Calu3 (cell line): ENCODE data around the gene TMEM72. TPM values are rescaled to one million over a fixed set of nuclear protein-coding genes. Genes with fewer than 3 reads are reported as not detected.
"Not testable (repeated sequence)": the region's sequence is repeated elsewhere in the genome, so short reads cannot be mapped to it uniquely, and the experiment has no call there.

Experiments used
- BruUV-seq: library from RNA; stranded (reverse); fragments of 400-500 nt; replicated peaks from 2 replicates; lab custom pipeline; 2021; lab: Mats Ljungman, UMichigan
- CTCF ChIA-PET: fragments of 300-600 bp; sonication (Branson Sonifier 250); formaldehyde crosslinking; loops from one replicate; lab custom pipeline; 2022; ENCODE audit warnings: antibody characterized with exemption; lab: Charles Lee
- DNase-seq: peaks from one replicate; pipeline ENCODE4 v3.0.0; 2022
- H3K27ac Mint-ChIP-seq: one replicate; pipeline ENCODE4 v1.8.0; 2022; ENCODE audit warnings: mixed read lengths; ENCODE audit not compliant: unreplicated experiment
- H3K27me3 Mint-ChIP-seq: one replicate; pipeline ENCODE4 v1.8.0; 2022; ENCODE audit warnings: mixed read lengths; ENCODE audit not compliant: unreplicated experiment
- H3K36me3 Mint-ChIP-seq: one replicate; pipeline ENCODE4 v1.8.0; 2022; ENCODE audit warnings: mild to moderate bottlenecking, moderate library complexity, mixed read lengths; ENCODE audit not compliant: insufficient read depth, unreplicated experiment
- H3K4me1 Mint-ChIP-seq: one replicate; pipeline ENCODE4 v1.8.0; 2022; ENCODE audit warnings: mild to moderate bottlenecking, low read depth, mixed read lengths; ENCODE audit not compliant: unreplicated experiment
- H3K4me3 Mint-ChIP-seq: one replicate; pipeline ENCODE4 v1.8.0; 2022; ENCODE audit warnings: mild to moderate bottlenecking, low read depth, moderate library complexity, mixed read lengths; ENCODE audit not compliant: unreplicated experiment
- H3K9me3 Mint-ChIP-seq: one replicate; pipeline ENCODE4 v1.8.0; 2022; ENCODE audit warnings: low read depth, mixed read lengths; ENCODE audit not compliant: unreplicated experiment
- intact Hi-C: fragments of 100-400 bp; cut with micrococcal nuclease; formaldehyde crosslinking; loops from one replicate; pipeline ENCODE4 v1.10.0; 2022; ENCODE audit not compliant: unreplicated experiment
- total RNA-seq: library from RNA; stranded (reverse); gene quantifications from 2 replicates; pipeline ENCODE4 v1.2.3, GENCODE V29; 2022
- TF ChIP-seq, protein P1 (sequence below): fragments of 200-600 bp; IDR thresholded peaks from one replicate; pipeline ENCODE4 v1.8.0; 2022; ENCODE audit warnings: antibody characterized with exemption; ENCODE audit not compliant: unreplicated experiment

Gene TMEM72
- total RNA-seq, 1 experiment from 2014 or later = not detected

- peak; percentile 55 for DNase-seq
- CTCF ChIA-PET = interaction anchor here (0.7 to 1.1 kb wide), 2 partner anchors 60 to 61 kb away, joined by 3 to 5 read pairs; no protein-coding TSS in a partner anchor
Measured at GRCh38 chr10:44864051-44864450, 47.1 kb upstream of the TMEM72 start.

GRCh38 chr10:44864637-44865288 lies 46.4 kb upstream of the TMEM72 start:
- Mint-ChIP-seq H3K9me3 (no peaks in the 10 kb centered on the region), H3K4me3 (peak overlapping the region; percentile 92), H3K36me3 (peaks cover 11% of the 10 kb centered on the region), H3K27me3 (peaks cover 61% of the 10 kb centered on the region), H3K4me1 (peaks cover 35% of the 10 kb centered on the region), H3K27ac (peak overlapping the region; percentile 34)
- CTCF ChIA-PET = interaction anchor here (0.7 kb wide), 1 partner anchor 60 kb away, joined by 3 read pairs; no protein-coding TSS in a partner anchor
- DNase-seq = peak; percentile 95
- TF ChIP-seq, protein P1, sequence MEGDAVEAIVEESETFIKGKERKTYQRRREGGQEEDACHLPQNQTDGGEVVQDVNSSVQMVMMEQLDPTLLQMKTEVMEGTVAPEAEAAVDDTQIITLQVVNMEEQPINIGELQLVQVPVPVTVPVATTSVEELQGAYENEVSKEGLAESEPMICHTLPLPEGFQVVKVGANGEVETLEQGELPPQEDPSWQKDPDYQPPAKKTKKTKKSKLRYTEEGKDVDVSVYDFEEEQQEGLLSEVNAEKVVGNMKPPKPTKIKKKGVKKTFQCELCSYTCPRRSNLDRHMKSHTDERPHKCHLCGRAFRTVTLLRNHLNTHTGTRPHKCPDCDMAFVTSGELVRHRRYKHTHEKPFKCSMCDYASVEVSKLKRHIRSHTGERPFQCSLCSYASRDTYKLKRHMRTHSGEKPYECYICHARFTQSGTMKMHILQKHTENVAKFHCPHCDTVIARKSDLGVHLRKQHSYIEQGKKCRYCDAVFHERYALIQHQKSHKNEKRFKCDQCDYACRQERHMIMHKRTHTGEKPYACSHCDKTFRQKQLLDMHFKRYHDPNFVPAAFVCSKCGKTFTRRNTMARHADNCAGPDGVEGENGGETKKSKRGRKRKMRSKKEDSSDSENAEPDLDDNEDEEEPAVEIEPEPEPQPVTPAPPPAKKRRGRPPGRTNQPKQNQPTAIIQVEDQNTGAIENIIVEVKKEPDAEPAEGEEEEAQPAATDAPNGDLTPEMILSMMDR = peak; percentile 93
- intact Hi-C loops = loop anchor here (2.0 to 10.0 kb wide), 5 partner anchors 48 to 1194 kb away; partner anchors contain the start of gene TMEM72
- BruUV-seq = no TSS peak

More at GRCh38 chr10:44864051-44864450, 47.1 kb upstream of the TMEM72 start:
- Mint-ChIP-seq H3K36me3 (peaks cover 11% of the 10 kb centered on the region), H3K4me3 (peak overlapping the region; percentile 92), H3K27me3 (peaks cover 54% of the 10 kb centered on the region), H3K27ac (peak overlapping the region; percentile 34), H3K9me3 (no peaks in the 10 kb centered on the region), H3K4me1 (peaks cover 32% of the 10 kb centered on the region)
- TF ChIP-seq, protein P1 = no peak
- intact Hi-C loops = loop anchor here (2.0 to 10.0 kb wide), 4 partner anchors 62 to 1193 kb away; no protein-coding TSS in a partner anchor
- no TSS peak for BruUV-seq

- intact Hi-C loops = loop anchor here (2.0 to 10.0 kb wide), 4 partner anchors 47 to 1194 kb away; partner anchors contain the start of gene TMEM72
Measured at GRCh38 chr10:44865289-44865671, 45.9 kb upstream of the TMEM72 start.

DNA sequence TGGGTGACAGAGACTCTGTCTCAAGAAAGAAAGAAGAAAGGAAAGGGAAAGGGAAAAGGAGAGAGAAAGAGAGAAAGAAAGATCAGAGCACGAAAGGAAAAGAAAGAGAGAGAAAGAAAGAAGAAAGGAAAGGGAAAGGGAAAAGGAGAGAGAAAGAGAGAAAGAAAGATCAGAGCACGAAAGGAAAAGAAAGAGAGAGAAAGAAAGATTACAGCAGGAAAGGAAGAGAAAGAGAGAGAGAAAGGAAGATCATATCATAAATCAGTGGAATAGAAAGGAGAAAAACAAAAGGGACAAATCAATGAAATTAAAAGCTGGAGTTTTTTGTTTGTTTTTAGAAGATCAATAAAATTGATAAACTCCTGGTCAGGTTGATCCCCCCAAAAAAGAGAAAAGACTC lies 44.8 kb upstream of the TMEM72 start:
- not testable (repeated sequence) for BruUV-seq, H3K9me3 Mint-ChIP-seq, DNase-seq, H3K4me3 Mint-ChIP-seq, H3K27ac Mint-ChIP-seq
- CTCF ChIA-PET = interaction anchor here (0.6 to 1.3 kb wide), 2 partner anchors 13 to 310 kb away, joined by 3 to 11 read pairs; no protein-coding TSS in a partner anchor
- Mint-ChIP-seq H3K27me3 (peaks cover 77% of the 10 kb centered on the region), H3K36me3 (peaks cover 11% of the 10 kb centered on the region), H3K4me1 (peaks cover 35% of the 10 kb centered on the region)
- intact Hi-C loops = loop anchor here (5.0 to 10.0 kb wide), 3 partner anchors 46 to 1002 kb away; partner anchors contain the start of gene TMEM72

More at GRCh38 chr10:44865289-44865671, 45.9 kb upstream of the TMEM72 start:
- TF ChIP-seq, protein P1 = no peak
- CTCF ChIA-PET = interaction anchor here (1.3 kb wide), 1 partner anchor 14 kb away, joined by 3 read pairs; no protein-coding TSS in a partner anchor
- peak overlapping the region; percentile 92 for H3K4me3 Mint-ChIP-seq
- DNase-seq = no peak
- BruUV-seq = no TSS peak
- no peaks in the 10 kb centered on the region for H3K9me3 Mint-ChIP-seq
- peaks cover 66% of the 10 kb centered on the region for H3K27me3 Mint-ChIP-seq
- peaks cover 35% of the 10 kb centered on the region for H3K4me1 Mint-ChIP-seq
- H3K36me3 Mint-ChIP-seq = peaks cover 11% of the 10 kb centered on the region
- H3K27ac Mint-ChIP-seq = no peak overlapping the region
